Heart left ventricle (tissue), 13 donors: ENCODE data around the gene STARD9.
A peak's percentile ranks its signal among the peaks of the same experiment; 100 is the strongest.

ENCODE experiments used
- CTCF ChIP-seq, 12 donors: fragments of 200-600 bp; sonication (generic) in 4 of 12; IDR thresholded peaks; one replicate each; pipeline versions ENCODE4 v1.5.0 to v1.8.0; 2018 to 2022; ENCODE audit warnings: antibody characterized with exemption in 12 of 12, mild to moderate bottlenecking in 5 of 12
- POLR2A ChIP-seq, 2 donors: fragments of 450-650 bp; IDR thresholded peaks; one replicate each; pipeline ENCODE4 v1.6.1; 2017; ENCODE audit warnings: antibody characterized with exemption in 2 of 2, mild to moderate bottlenecking in 2 of 2, moderate library complexity in 2 of 2
- donor health status: ischemic (EF 13 %, LVEDD 7.1; RV severe dilation, severe dysfunction).
- donor health status: DM: no; HTN: yes; CAD: no.
- donor health status: DM: no; HTN: no; CAD: no.
- donor health status: ischemic (EF 25% LVEDD 6.9; RV normal size, moderate dysfunction).
- donor health status: ischemic (EF 25% LVEDD 5.7; RV mildly dilated, moderate dysfunction).
- donor health status: ischemic (EF 35%, LVEDD 5.7; RV mildly dilated, moderate dysfunction).
- donor health status: nonischemic (EF 11% LVEDD 7.7; RV severe dilation, severe dysfunction).
- donor health status: DM: yes; HTN: yes; CAD: no.
- donor health status: PGD.
- donor health status: ischemic (EF 29% LVEDD 5.4; RV normal size, mild dysfunction).
- donor health status: nonischemic (EF 23%, LVEDD 6.1; RV moderate dilation, normal function).

GRCh38 chr15:42581272-42581730 is 5.9 kb downstream of the STARD9 start:
- TF ChIP-seq POLR2A (IDR thresholded peaks at IDR 0.05) (no peak), CTCF (IDR thresholded peaks at IDR 0.05) (peak in 3 of 12 donors; percentile 7 to 31 (median 14))
